Endothelial cell of umbilical vein (primary cell): ENCODE data around the gene CBX3. TPM values are rescaled to one million over a fixed set of nuclear protein-coding genes. Genes with fewer than 3 reads are reported as not detected.

ENCODE experiments used
- BruUV-seq: library from RNA; stranded (reverse); fragments of 400-500 nt; replicated peaks from 2 replicates; lab custom pipeline; 2021; lab: Mats Ljungman, UMichigan
- CTCF ChIA-PET: fragments of 300-600, 350-600 bp; sonication (Branson Sonifier 250); formaldehyde crosslinking; loops from one replicate; lab custom pipeline; 2021; ENCODE audit warnings: antibody characterized with exemption, inconsistent platforms; lab: Charles Lee
- POLR2A ChIA-PET: fragments of 300-600, 350-600 bp; sonication (Branson Sonifier 250); formaldehyde crosslinking; loops from one replicate; lab custom pipeline; 2021; ENCODE audit warnings: antibody characterized with exemption, inconsistent platforms; lab: Charles Lee
- DNase-seq: peaks from one replicate; pipeline ENCODE4 v3.0.0-alpha.2; 2011; ENCODE audit warnings: low read depth, low spot score
- FAIRE-seq: peaks from 2 replicates; lab custom pipeline; 2011; peaks lifted over from hg19 to GRCh38; lab: Jason Lieb, UNC
- H2AFZ ChIP-seq: 2 replicates; pipeline ENCODE4 v1.6.0; 2012; ENCODE audit warnings: low read depth, low read length, control low read depth, inconsistent platforms
- H3K27ac ChIP-seq: 2 replicates; pipeline ENCODE4 v1.5.1; 2011; ENCODE audit warnings: low read depth, mild to moderate bottlenecking, control low read depth, low read length, moderate library complexity; ENCODE audit not compliant: insufficient read depth
- H3K27me3 ChIP-seq, 2 experiments: 2 replicates each; pipeline versions ENCODE4 v1.6.0 to v1.6.1; 2011; ENCODE audit warnings: low read length in 2 of 2, mixed read lengths in 1 of 2; ENCODE audit not compliant: control insufficient read depth in 2 of 2, insufficient read depth in 2 of 2
- H3K36me3 ChIP-seq, 2 experiments: 2 replicates in 1 of 2; 3 replicates in 1 of 2; pipeline ENCODE4 v1.5.1; 2011; ENCODE audit warnings: low read length in 2 of 2, mild to moderate bottlenecking in 1 of 2, moderate library complexity in 1 of 2; ENCODE audit not compliant: control insufficient read depth in 2 of 2, insufficient read depth in 2 of 2; ENCODE audit errors: extremely low read depth in 1 of 2
- H3K4me1 ChIP-seq: 3 replicates; pipeline ENCODE4 v1.5.1; 2011; ENCODE audit warnings: mild to moderate bottlenecking, low read length; ENCODE audit not compliant: control insufficient read depth, insufficient read depth; ENCODE audit errors: extremely low read depth
- H3K4me2 ChIP-seq: 2 replicates; pipeline ENCODE4 v1.6.1; 2011; ENCODE audit warnings: low read length, control low read depth, mixed read lengths; ENCODE audit not compliant: insufficient read depth
- H3K4me3 ChIP-seq, 3 experiments: fragments of 200-600 bp in 1 of 3; sonication (generic), shearing (Covaris generic) in 1 of 3; replicated peaks in 1 of 3; 2 replicates each; pipeline ENCODE4 v1.5.1; 2011 to 2016; ENCODE audit warnings: control low read depth in 3 of 3, low read length in 3 of 3, mild to moderate bottlenecking in 2 of 3, inconsistent platforms in 1 of 3, low read depth in 1 of 3, moderate library complexity in 1 of 3; ENCODE audit not compliant: insufficient read depth in 1 of 3
- H3K79me2 ChIP-seq: 2 replicates; pipeline ENCODE4 v1.6.0; 2012; ENCODE audit warnings: low read length, inconsistent platforms; ENCODE audit not compliant: control insufficient read depth, insufficient read depth
- H3K9ac ChIP-seq: replicated peaks from 2 replicates; pipeline ENCODE3; 2011; ENCODE audit warnings: low read length, control low read depth; ENCODE audit not compliant: insufficient read depth; ENCODE audit errors: extremely low read depth
- H3K9me1 ChIP-seq: replicated peaks from 3 replicates; pipeline ENCODE4 v1.6.0; 2011; ENCODE audit warnings: mild to moderate bottlenecking, low read length; ENCODE audit not compliant: control insufficient read depth, insufficient read depth; ENCODE audit errors: extremely low read depth
- H3K9me3 ChIP-seq: replicated peaks from 2 replicates; pipeline ENCODE4 v1.5.1; 2012; ENCODE audit warnings: low read length, inconsistent platforms; ENCODE audit not compliant: control insufficient read depth, insufficient read depth
- H4K20me1 ChIP-seq: replicated peaks from 2 replicates; pipeline ENCODE3; 2011; ENCODE audit warnings: mild to moderate bottlenecking, low read length; ENCODE audit not compliant: control insufficient read depth, insufficient read depth; ENCODE audit errors: extremely low read depth
- CTCF ChIP-seq, 2 donors: IDR thresholded peaks; 1 replicate in 1 of 2; 2 replicates in 1 of 2; pipeline ENCODE4 v1.5.1; 2011; ENCODE audit warnings: low read length in 2 of 2, mild to moderate bottlenecking in 2 of 2, moderate library complexity in 2 of 2, control low read depth in 1 of 2, inconsistent platforms in 1 of 2, low read depth in 1 of 2; ENCODE audit not compliant: insufficient read depth in 1 of 2; ENCODE audit errors: extremely low read depth in 1 of 2
- JUN ChIP-seq: IDR thresholded peaks from 2 replicates; pipeline ENCODE4 v1.6.1; 2011; ENCODE audit warnings: borderline replicate concordance, low read depth; ENCODE audit not compliant: insufficient read length, insufficient read depth
- MYC ChIP-seq: IDR thresholded peaks from one replicate; pipeline ENCODE4 v1.6.1; 2011; ENCODE audit warnings: mild to moderate bottlenecking, low read depth, low read length
- POLR2A ChIP-seq: IDR thresholded peaks from 2 replicates; pipeline ENCODE4 v1.6.1; 2012; ENCODE audit warnings: low read depth, mild to moderate bottlenecking, control low read depth, low read length
- dilution Hi-C: fragments of 300-500 bp; cut with MboI; formaldehyde crosslinking; loops from one replicate; pipeline ENCODE4 v1.15.0; 2019; ENCODE audit warnings: low sequenced_read_pairs; ENCODE audit not compliant: extremely low pct_ligation_motif_present
- intact Hi-C: fragments of 100-400 bp; cut with micrococcal nuclease; formaldehyde crosslinking; loops from one replicate; pipeline ENCODE4 v1.10.0; 2022
- polyA plus RNA-seq, 4 experiments: library from polyadenylated mRNA; depleted of rRNA in 3 of 4; stranded (reverse) in 3 of 4; unstranded in 1 of 4; fragments of >200 nt; gene quantifications; 2 replicates each; pipeline versions ENCODE4 v1.2.1 to v1.2.3, GENCODE V29; 2011 to 2012; ENCODE audit warnings: missing spikeins in 1 of 4
- total RNA-seq: library from RNA; stranded (reverse); gene quantifications from 2 replicates; pipeline ENCODE4 v1.2.3, GENCODE V29; 2021

CBX3 gene
- total and polyA plus RNA-seq, 2 donors (not counting 3 experiments of a cell fraction or from before 2014, with no cell fraction given): 47.5 to 200 TPM

GRCh38 chr7:26198133-26198780 lies 3.3 kb upstream of the CBX3 start:
- Histone ChIP-seq H3K79me2 (peaks cover 89% of the 10 kb centered on the region), H4K20me1 (peaks cover 33% of the 10 kb centered on the region), H3K36me3 (peaks cover 14 to 35% of the 10 kb centered on the region in 2 experiments), H3K27me3 (no peaks in the 10 kb centered on the region), H3K4me3 (peak overlapping the region; percentile 98 to 100 (median 98)), H3K9ac (peak overlapping the region; percentile 100), H3K4me1 (peaks cover 39% of the 10 kb centered on the region), H3K27ac (peak overlapping the region; percentile 97), H3K9me1 (no peaks in the 10 kb centered on the region), H3K9me3 (no peaks in the 10 kb centered on the region), H3K4me2 (peak overlapping the region; percentile 90), H2AFZ (no peak overlapping the region)
- ChIA-PET POLR2A (interaction anchor here (0.6 to 3.5 kb wide), 4 partner anchors 8 to 47 kb away, joined by 3 to 15 read pairs (median 4); no protein-coding TSS in a partner anchor), CTCF (interaction anchor here (0.8 to 4.4 kb wide), 19 partner anchors 9 to 961 kb away, joined by 3 to 98 read pairs (median 5); partner anchors contain the start of gene NFE2L3)
- TF ChIP-seq MYC: no peak
- peak; percentile 38 to 44 for TF ChIP-seq CTCF (IDR thresholded peaks at IDR 0.05; ENCODE audit: extremely low read depth in 1 of 2, insufficient read depth in 1 of 2, low read depth in 1 of 2, low read length in 2 of 2)
- FAIRE-seq (no peak), DNase-seq (peak; percentile 61)
- intact Hi-C loops (loop anchor here (1.0 to 2.0 kb wide), 3 partner anchors 107 to 305 kb away; no protein-coding TSS in a partner anchor), dilution Hi-C loops (loop anchor here (25.0 kb wide), 1 partner anchor 964 kb away; the partner anchor contains the start of genes HOXA10, HOXA3, HOXA7 and HOXA9)
- BruUV-seq: no TSS peak

- Histone ChIP-seq H3K27me3 (no peaks in the 10 kb centered on the region), H3K27ac (peak overlapping the region; percentile 97), H3K36me3 (peaks cover 10 to 30% of the 10 kb centered on the region in 2 experiments), H3K9me1 (no peaks in the 10 kb centered on the region), H3K4me3 (peak overlapping the region; percentile 98 to 100 (median 98)), H3K9me3 (no peaks in the 10 kb centered on the region), H4K20me1 (peaks cover 35% of the 10 kb centered on the region), H3K4me2 (peak overlapping the region; percentile 90), H3K9ac (peak overlapping the region; percentile 100), H2AFZ (no peak overlapping the region), H3K4me1 (peaks cover 39% of the 10 kb centered on the region), H3K79me2 (peaks cover 89% of the 10 kb centered on the region)
- dilution Hi-C loops (loop anchor here (25.0 kb wide), 1 partner anchor 964 kb away; the partner anchor contains the start of genes HOXA10, HOXA3, HOXA7 and HOXA9), intact Hi-C loops (loop anchor here (1.0 to 2.0 kb wide), 4 partner anchors 107 to 469 kb away; no protein-coding TSS in a partner anchor)
- DNase-seq (no peak), FAIRE-seq (no peak)
- TF ChIP-seq POLR2A (peak; percentile 19), JUN (no peak)
- BruUV-seq: no TSS peak
- CTCF ChIA-PET: interaction anchor here (0.8 to 4.4 kb wide), 16 partner anchors 10 to 960 kb away, joined by 3 to 98 read pairs (median 6); partner anchors contain the start of gene NFE2L3
- POLR2A ChIA-PET: interaction anchor here (0.6 to 3.5 kb wide), 4 partner anchors 9 to 48 kb away, joined by 3 to 15 read pairs (median 4); no protein-coding TSS in a partner anchor
Observed at GRCh38 chr7:26198781-26199169, 2.8 kb upstream of the CBX3 start.
